HG03432 (cell line): ENCODE measurements around the gene CAMSAP1.
"Not testable (repeated sequence)": the region's sequence is repeated elsewhere in the genome, so short reads cannot be mapped to it uniquely, and the experiment has no call there.

Experiments
- ATAC-seq: cut with Tn5 transposase; IDR thresholded peaks from one replicate; pipeline ENCODE4 v1.9.1; 2021; ENCODE audit warnings: mild to moderate bottlenecking, moderate library complexity; ENCODE audit not compliant: unreplicated experiment

Gene CAMSAP1

GRCh38 chr9:135907431-135908092, at the start of gene CAMSAP1:
TSS of gene CAMSAP1 (minus strand) at chr9:135907546. CDS start at chr9:135907159, 387 bp downstream.
- peak; percentile 77 for ATAC-seq

GRCh38 chr9:135956802-135957174, 49.4 kb upstream of the CAMSAP1 start:
- ATAC-seq = no peak

DNA sequence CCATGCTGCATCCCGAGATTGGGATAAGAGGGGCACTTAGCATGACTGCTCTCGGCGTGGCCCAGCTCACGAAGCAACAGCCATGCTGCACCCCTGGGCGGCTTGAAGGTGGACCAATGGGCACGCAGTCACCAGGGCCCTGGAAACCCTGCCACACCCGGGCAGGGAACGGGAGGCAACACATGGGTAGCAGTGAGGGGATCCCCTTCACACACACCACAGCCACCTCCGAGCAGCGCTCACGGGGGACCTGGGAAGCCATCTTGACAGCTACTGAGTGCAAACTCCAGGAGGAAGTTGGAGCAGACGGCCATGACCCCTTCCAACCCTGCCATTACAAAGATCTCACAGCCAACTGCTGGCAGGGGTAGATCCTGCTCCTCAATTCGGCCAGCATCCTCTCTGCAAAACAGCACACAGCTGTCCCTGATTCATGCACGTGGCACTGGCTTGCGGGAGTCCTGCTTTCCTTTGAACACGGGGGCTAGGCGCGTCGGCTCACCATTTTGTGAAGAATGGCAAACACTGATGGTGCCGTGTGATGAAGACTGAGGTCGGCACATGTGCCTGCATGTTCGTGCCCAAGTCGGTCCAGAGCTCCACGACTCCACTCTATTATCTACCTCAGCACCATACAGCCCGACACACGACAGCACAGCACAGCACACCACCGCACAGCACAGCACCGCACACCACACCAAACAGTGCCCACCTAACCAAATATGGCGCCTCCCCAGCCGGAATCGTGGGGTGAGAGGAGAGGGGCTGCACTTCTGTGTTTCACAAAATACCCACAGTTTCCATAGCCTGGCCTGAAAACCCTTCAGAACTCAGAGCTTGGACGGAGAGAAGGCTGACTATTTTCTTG, 48.8 kb upstream of the CAMSAP1 start:
- ATAC-seq = no peak

DNA sequence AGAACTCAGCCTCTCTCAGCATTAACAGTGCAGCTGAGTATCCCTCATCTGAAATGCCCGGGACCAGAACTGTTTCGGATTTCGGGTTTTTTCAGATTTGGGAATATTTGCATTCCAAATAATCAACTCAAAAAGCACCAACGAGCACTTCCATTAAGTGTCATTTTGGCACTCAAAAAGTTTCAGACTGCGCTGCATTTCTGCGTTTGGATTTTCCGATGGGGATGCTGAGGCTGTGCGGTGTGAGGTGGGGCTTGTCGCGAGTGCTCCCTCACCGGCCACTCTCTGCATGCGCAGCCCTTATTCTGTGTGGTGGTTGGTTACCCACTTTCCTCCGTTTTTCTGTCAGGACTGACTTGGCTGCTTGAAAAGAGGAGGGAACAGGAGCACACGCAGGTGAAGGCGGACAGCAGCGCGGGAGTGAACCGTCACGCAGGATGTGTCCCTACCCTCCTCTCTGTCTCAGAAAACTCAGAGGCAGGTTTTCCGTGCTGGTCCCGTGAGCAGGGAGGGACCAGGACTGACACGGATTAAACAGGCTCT, 45.4 kb upstream of the CAMSAP1 start:
- ATAC-seq = no peak

GRCh38 chr9:135951889-135952663, 44.7 kb upstream of the CAMSAP1 start:
- ATAC-seq = no peak

DNA sequence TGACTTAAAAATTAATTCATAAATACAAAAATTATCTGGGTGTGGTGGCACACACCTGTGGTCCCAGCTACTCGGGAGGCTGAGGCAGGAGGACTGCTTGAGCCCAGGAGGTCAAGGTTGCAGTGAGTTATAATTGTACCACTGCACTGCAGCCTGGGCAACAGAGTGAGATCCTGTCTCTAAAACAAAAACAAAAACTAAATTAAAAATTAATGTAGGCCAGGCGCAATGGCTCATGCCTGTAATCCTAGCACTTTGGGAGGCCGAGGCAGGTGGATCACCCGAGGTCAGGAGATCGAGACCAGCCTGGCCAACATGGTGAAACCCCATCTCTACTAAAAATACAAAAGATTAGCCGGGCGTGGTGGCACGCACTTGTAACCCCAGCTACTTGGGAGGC, 44.0 kb upstream of the CAMSAP1 start:
- ATAC-seq = not testable (repeated sequence)

DNA sequence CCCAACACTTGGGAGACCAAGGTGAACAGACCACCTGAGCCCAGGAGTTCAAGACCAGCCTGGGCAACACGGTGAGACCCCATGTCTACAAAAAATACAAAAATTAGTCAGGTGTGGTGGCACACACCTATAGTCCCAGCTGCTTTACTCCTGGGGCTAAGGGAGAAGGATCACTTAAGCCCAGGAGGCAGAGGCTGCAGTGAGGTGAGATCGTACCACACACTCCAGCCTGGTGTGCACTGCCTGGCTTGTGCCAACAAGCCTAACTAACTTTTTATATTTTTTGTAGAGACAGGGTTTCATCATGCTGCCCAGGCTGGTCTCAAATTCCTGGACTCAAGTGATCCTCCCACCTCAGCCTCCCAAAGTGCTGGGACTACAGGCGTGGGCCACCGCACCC, 43.5 kb upstream of the CAMSAP1 start:
- not testable (repeated sequence) for ATAC-seq

- ATAC-seq = no peak
Measured at GRCh38 chr9:135950135-135950682, 42.9 kb upstream of the CAMSAP1 start.

- no peak for ATAC-seq
Measured at GRCh38 chr9:135949501-135950134, 42.3 kb upstream of the CAMSAP1 start.

DNA sequence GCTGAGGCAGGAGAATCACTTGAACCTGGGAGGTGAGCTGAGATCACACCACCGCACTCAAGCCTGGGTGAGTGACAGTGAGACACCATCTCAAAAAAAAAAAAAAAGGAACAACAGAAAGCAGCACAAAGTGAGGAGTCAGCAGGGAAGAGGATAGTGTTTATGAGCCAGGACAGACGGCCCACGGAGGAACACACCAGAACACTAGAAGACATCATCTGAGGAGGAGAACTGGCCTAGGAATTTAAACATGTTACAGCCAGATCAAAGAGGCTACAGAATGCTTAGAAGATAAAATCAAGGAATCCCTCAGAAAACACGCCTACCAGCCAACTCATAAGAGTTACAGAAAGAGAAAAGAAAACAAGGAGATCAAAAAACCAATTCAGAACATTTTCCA, 41.6 kb upstream of the CAMSAP1 start:
- ATAC-seq = no peak

GRCh38 chr9:135948446-135948845, 41.1 kb upstream of the CAMSAP1 start:
- no peak for ATAC-seq

GRCh38 chr9:135947582-135947981, 40.2 kb upstream of the CAMSAP1 start:
- ATAC-seq = no peak

DNA sequence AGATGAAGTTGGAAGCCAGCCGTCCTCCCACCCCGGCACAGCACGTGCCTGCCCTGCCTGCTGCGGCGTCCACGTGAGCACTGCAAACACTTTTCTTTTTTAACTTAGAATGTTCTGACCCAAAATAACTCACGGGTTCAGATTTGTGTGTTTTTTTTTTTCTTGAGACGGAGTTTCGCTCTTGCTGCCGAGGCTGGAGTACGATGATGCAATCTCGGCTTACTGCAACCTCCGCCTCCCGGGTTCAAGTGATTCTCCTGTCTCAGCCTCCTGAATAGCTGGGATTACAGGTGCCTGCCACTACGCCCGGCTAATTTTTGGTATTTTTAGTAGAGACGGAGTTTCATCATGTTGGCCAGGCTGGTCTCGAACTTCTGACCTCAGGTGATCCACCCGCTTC, 39.8 kb upstream of the CAMSAP1 start:
- not testable (repeated sequence) for ATAC-seq

DNA sequence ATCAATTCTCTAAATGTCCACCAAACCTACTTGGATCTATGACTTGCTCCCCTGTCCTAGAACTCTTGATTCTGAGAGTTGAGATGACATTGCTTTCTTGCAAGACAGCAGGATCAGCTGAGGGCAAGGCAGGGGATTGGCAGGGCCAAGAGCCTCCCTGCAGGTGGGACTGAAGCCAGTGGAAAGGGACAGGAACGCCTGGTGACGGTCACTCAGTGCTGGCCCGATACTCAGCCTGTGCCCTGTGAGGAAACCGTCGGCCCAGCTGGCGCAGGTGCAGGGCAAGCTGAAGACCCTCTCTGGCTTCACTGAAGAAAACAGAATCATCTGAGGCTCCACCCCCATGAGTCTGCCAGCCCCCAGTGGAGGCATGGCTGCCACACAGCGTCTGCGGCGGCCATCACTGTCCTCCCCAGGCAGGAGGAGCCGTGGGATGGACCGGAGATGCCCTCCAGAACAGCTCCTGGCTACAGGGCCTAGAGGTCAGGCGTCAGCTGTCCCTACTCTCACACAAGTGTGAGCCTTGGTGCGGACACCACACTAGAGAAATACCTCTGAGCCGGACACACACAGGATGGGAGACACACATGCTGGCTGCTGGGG, 39.1 kb upstream of the CAMSAP1 start:
- no peak for ATAC-seq

- no peak for ATAC-seq
Measured at GRCh38 chr9:135945969-135946368, 38.6 kb upstream of the CAMSAP1 start.

DNA sequence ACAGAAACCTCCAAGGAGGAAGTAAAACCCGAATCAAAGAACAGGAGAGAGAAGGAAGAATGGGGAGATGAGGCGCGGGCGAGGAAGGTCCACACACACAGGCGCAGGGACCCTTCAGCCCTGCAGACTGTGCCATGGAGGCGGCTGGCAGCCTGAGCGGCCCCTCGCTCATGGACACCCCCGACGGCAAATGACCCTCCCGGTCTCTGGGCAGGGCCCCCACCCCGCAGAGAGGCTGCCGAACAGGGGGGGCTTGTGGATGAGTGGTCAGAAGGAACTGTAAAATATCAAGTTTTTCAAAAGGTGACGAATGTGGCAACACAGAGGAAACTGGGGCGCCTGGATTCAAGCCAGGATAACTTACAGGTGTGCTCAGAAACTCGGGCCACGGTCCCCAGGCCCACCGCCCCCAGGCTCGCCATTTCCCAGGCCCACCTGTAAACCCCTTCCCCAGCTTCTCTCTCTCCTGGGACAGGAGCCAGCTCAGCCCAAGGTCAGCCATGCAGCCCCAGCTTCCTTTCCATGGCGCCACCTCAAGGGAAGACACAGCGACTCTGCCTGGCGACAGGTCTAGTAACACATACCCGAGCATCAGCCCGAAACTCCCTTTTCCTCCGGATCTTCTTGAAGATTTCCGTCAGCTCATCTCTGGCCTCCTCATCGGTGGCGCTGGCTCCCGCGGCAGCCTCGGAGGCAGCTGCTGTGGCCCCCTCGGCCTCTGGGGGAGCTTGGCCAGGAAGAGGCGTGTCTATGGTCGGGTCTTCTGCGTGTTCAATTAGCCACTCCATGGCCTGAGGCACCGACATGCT, 37.3 kb upstream of the CAMSAP1 start:
- no peak for ATAC-seq

GRCh38 chr9:135943604-135944003, 36.3 kb upstream of the CAMSAP1 start:
- not testable (repeated sequence) for ATAC-seq

DNA sequence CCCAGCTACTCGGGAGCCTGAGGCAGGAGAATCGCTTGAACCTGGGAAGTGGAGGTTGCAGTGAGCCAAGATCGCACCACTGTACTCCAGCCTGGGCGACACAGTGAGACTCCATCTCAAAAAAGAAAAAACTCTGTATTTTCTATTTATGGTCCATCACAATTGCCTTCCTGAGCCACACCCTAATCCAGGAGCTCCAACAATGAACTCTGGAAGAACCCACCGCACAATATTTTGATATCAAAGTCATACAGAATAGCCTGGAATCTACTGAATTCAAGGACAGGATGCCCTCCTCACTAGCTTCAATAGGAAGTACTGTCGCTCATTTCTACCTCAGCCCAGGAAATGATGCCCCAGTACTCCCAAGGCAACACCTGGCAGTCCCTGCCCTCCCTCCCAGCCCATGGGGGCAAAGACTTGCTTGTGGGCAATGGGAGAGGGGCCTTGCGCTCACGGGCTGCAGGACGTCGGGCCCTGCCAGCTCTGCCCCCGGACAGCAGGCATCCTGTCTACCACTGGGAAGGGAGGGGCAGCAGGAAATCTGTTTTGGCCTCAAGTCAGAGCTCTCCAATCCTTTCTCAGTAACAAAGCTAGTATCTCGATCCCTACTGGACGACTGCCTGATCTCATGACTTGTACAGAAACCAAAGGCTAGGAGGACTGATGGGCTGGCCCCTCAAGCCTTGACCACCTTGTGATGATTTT, 34.1 kb upstream of the CAMSAP1 start:
- ATAC-seq = no peak
